HUES6 (cell line): ENCODE measurements around the gene XPNPEP1.

Experiments used
- H3K27ac ChIP-seq: 2 replicates; pipeline ENCODE4 v1.7.0; 2013; ENCODE audit warnings: low read depth, mild to moderate bottlenecking, low read length, inconsistent platforms
- H3K27me3 ChIP-seq: 2 replicates; pipeline ENCODE4 v1.6.1; 2013; ENCODE audit warnings: low read length; ENCODE audit not compliant: control insufficient read depth, insufficient read depth
- H3K36me3 ChIP-seq: 2 replicates; pipeline ENCODE4 v1.6.1; 2013; ENCODE audit warnings: low read length; ENCODE audit not compliant: control insufficient read depth, insufficient read depth
- H3K4me1 ChIP-seq: 2 replicates; pipeline ENCODE4 v1.6.1; 2013; ENCODE audit warnings: low read length; ENCODE audit not compliant: control insufficient read depth, insufficient read depth
- H3K4me3 ChIP-seq: 2 replicates; pipeline ENCODE4 v1.5.1; 2013; ENCODE audit warnings: low read depth, low read length
- H3K9ac ChIP-seq: one replicate; pipeline ENCODE4 v1.6.1; 2013; ENCODE audit warnings: mild to moderate bottlenecking, low read length
- H3K9me3 ChIP-seq: 2 replicates; pipeline ENCODE4 v1.6.1; 2013; ENCODE audit warnings: low read depth, low read length; ENCODE audit not compliant: control insufficient read depth, insufficient read depth

XPNPEP1 gene

DNA sequence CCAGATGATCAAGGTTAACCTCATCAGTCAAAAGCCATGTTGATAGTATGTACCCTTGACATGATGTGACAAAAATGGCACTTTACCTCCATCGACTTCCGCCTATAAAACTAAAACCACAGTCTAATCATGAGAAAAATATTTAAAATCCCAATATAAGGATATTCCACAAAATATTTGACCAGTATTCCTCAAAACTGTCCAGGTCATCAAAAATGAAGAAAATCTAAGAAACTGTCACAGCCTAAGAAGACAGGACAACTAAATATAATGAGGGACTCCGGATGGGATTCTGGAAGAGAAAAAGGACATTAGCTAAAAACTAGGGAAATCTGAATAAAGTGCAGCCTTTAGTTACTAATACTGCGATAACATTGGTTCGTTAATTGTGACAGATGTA is 67.6 kb downstream of the XPNPEP1 start:
- 0 out of 2 replicates have a peak, but pooled peaks cover 7% of the 10 kb centered on the region for H3K27me3 ChIP-seq
- no peak overlapping the region for H3K9ac ChIP-seq
- no peak overlapping the region for H3K27ac ChIP-seq
- no peaks in the 10 kb centered on the region for H3K36me3 ChIP-seq
- H3K4me1 ChIP-seq = no peaks in the 10 kb centered on the region
- H3K4me3 ChIP-seq = no peak overlapping the region
- no peaks in the 10 kb centered on the region for H3K9me3 ChIP-seq

DNA sequence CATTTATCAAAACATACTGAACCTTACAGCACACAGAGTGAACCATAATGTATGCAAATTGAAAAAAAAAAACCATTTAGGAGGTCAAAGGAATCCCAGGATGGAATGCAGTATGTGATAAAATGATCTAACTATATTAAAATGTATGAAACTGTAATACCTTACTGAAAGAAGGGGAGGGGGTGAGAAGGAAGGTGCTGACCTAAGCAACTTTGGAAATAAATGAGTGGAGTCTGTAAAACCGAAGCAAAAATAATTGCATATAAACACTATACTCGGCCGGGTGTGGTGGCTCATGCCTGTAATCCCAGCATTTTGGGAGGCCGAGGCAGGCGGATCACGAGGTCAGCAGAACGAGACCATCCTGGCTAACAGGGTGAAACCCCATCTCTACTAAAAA is 69.4 kb downstream of the XPNPEP1 start:
- Histone ChIP-seq H3K9me3 (no peaks in the 10 kb centered on the region), H3K9ac (no peak overlapping the region), H3K4me3 (no peak overlapping the region), H3K27ac (no peak overlapping the region), H3K27me3 (0 out of 2 replicates have a peak, but pooled peaks cover 7% of the 10 kb centered on the region), H3K4me1 (no peaks in the 10 kb centered on the region), H3K36me3 (no peaks in the 10 kb centered on the region)

DNA sequence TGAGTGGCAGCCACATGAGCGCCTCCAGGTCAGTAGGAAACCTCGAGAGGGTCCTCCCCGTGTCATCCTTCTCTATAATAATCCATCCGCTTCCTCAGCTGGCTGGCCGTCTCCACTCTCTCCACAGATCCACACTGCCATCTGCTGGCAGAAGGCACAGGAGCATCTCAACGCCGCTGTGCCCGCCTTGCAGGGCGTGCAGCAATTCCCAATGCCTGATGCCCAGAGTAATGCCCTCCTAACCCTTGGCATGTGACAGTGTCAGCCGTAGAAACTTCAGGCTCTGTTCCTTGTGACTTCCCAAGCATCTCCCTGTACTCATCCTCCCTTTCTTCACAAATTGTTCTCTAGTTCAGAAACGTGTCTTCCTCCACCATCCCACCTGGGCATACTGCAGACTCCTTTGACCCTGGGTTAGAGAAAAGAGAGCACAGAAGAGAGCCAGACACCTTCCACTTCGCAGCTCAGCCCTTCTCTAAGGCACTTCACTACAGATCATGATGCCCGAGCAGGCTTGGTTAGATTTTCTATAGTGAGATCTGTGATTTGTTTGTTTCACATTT is 70.8 kb downstream of the XPNPEP1 start:
- H3K36me3 ChIP-seq = no peaks in the 10 kb centered on the region
- no peaks in the 10 kb centered on the region for H3K9me3 ChIP-seq
- no peak overlapping the region for H3K27ac ChIP-seq
- 0 out of 2 replicates have a peak, but pooled peaks cover 7% of the 10 kb centered on the region for H3K27me3 ChIP-seq
- no peak overlapping the region for H3K4me3 ChIP-seq
- H3K9ac ChIP-seq = no peak overlapping the region
- H3K4me1 ChIP-seq = no peaks in the 10 kb centered on the region

DNA sequence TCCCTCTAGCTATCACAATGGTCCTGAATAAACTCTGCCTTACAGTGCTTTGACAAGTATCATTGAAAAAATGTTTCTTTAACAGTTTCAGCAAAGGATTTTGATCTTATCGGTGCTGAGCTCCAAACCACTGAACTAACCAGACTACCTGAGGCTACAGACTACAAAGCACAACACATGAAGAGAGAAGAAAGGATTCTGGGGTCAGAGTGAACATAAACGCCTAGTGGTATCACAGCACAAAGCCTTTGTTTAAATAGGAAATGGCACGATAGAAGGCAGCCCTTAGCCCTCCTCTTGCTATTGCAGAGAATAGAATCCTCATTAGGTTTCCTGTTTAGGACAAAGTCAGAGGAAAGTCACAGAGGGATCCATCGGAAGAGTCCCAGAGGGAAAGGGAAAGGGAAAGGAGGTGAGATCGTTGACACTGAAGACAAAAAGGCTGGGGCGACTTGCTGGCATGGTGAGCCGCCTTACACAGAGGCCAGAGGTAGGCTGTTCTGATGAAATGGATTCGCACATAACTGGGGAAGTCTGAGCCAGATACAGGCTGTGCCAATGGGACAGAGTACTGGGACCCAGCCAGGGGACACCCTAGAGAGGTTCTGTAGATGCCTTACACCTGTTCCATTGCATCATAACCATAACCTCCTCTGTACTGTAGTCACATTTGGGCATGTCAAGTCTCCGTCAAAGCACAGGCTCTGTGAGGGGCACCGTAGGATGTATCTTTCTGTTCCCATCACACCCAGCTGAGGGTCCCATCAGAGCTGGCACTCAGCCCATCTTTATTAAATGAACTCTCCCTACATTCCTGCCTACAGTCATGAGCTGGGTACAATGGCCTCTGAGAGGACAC is 71.5 kb downstream of the XPNPEP1 start:
- H3K27me3 ChIP-seq = 0 out of 2 replicates have a peak, but pooled peaks cover 7% of the 10 kb centered on the region
- no peaks in the 10 kb centered on the region for H3K9me3 ChIP-seq
- H3K4me1 ChIP-seq = no peaks in the 10 kb centered on the region
- H3K36me3 ChIP-seq = no peaks in the 10 kb centered on the region
- H3K4me3 ChIP-seq = no peak overlapping the region
- no peak overlapping the region for H3K9ac ChIP-seq
- H3K27ac ChIP-seq = no peak overlapping the region

DNA sequence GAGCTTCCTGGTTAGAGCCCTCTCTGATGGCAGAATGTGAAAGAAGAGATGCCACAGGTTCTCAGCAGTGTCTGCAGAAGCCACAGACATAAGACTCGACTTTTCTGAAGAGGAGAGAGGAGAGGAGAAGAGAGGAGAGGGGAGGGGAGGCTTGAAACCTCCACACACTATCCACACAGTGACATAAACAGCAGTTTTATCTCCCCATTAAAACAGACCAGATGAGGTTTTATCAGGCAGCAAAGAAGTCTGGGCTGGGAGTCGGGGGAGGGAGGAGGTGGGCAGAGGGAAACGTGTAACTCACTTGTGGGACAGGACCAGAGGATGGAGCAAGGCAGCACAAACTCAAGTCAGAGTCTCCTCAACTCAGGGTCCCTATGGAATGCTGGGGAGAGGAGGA is 76.5 kb downstream of the XPNPEP1 start:
- H3K4me3 ChIP-seq = no peak overlapping the region
- no peak overlapping the region for H3K9ac ChIP-seq
- H3K9me3 ChIP-seq = no peaks in the 10 kb centered on the region
- H3K4me1 ChIP-seq = no peaks in the 10 kb centered on the region
- no peaks in the 10 kb centered on the region for H3K27me3 ChIP-seq
- H3K27ac ChIP-seq = no peak overlapping the region
- H3K36me3 ChIP-seq = no peaks in the 10 kb centered on the region

DNA sequence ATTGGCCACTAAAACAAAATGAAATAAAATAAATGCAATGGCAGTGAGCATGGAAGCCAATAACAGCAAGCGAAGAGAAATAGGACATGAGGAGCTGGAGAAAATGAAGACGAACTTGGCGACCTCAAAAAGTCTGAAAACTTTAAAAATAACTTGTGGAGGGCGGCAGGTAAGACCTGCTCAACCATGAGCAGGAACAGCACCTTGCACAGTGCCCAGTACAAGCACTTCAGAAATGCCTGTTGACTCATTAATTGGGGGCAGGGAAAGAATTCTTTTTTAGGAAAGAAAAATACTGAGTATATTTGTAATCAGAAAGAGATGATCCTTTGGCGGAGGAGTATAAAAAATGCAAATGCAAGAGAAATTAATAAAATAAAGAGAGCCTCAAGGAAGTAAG is 78.0 kb downstream of the XPNPEP1 start:
- Histone ChIP-seq H3K27me3 (no peaks in the 10 kb centered on the region), H3K4me1 (no peaks in the 10 kb centered on the region), H3K36me3 (no peaks in the 10 kb centered on the region), H3K4me3 (no peak overlapping the region), H3K27ac (no peak overlapping the region), H3K9me3 (no peaks in the 10 kb centered on the region), H3K9ac (no peak overlapping the region)

DNA sequence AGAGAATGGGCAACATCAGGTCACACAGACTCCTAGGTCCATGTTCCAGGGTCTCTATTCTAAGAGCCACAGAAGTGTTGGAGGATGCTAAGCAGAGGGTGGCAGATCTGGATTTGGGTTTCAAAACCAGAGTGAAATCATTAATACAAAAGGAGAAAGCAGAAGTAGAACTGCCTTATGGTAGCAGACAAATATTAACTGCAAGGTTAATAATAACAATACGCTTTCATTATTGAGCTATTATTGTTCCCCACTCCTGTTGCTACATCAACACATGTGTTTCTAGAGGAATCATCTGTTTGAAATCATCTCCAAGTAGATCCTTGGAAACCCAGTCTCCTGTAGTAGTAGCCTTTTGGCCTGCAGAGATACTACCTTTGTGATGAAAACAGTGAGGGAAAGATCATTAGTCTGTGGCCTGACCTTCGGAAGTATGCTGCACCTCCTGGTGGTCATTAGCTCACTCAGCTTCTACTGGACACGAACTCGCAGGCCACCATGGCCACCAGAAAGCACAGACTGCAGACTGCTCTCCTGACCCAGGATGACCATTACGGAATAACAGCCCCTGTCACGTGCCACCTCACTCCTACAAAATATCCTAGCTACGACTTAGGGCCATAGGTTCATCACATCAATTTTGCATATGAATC is 84.6 kb downstream of the XPNPEP1 start:
- Histone ChIP-seq H3K4me3 (no peak overlapping the region), H3K9me3 (no peaks in the 10 kb centered on the region), H3K4me1 (no peaks in the 10 kb centered on the region), H3K27ac (no peak overlapping the region), H3K36me3 (no peaks in the 10 kb centered on the region), H3K27me3 (no peaks in the 10 kb centered on the region), H3K9ac (no peak overlapping the region)

DNA sequence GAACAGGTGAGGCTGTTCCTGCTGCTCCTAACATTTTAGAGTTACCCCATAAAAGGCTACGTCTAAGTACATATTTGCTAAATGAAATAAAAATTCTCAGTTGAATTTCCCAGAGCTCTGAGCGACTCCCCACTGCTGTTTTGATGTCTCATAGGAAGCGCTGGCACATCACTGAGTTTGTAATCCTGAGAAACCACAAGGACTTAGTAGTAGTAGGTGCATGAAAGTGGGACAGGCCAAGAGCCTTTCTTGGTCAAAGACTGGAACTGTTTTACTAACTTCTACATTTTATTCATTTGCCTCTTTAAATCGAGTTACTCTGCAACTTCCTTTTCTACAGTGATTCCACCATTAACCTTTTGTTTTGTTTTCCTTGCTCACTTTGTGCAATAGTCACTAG is 85.9 kb downstream of the XPNPEP1 start:
- H3K4me1 ChIP-seq = no peaks in the 10 kb centered on the region
- H3K36me3 ChIP-seq = no peaks in the 10 kb centered on the region
- no peak overlapping the region for H3K9ac ChIP-seq
- H3K9me3 ChIP-seq = no peaks in the 10 kb centered on the region
- H3K27ac ChIP-seq = no peak overlapping the region
- H3K27me3 ChIP-seq = no peaks in the 10 kb centered on the region
- no peak overlapping the region for H3K4me3 ChIP-seq

DNA sequence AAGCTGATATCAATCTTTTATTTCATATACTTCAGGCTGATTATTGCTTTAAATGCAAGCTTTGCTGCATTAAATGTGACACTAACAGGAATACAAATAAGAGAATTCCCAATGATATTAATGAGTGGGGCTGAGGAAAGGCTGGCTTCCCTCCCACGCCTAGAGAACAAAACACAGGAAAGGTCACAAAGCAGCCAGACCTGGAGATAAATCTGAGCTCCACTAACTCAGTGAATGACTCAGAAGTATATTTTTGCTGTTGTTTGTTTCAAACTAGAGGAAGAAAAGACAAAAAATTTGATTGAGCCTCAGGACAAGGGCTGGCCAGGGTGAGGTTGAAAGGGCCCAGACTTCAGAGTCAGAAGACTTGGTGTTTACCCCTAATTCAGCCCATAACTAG is 88.1 kb downstream of the XPNPEP1 start:
- Histone ChIP-seq H3K36me3 (no peaks in the 10 kb centered on the region), H3K9me3 (0 out of 2 replicates have a peak, but pooled peaks cover 3% of the 10 kb centered on the region), H3K27ac (no peak overlapping the region), H3K4me3 (no peak overlapping the region), H3K9ac (no peak overlapping the region), H3K4me1 (no peaks in the 10 kb centered on the region), H3K27me3 (no peaks in the 10 kb centered on the region)

DNA sequence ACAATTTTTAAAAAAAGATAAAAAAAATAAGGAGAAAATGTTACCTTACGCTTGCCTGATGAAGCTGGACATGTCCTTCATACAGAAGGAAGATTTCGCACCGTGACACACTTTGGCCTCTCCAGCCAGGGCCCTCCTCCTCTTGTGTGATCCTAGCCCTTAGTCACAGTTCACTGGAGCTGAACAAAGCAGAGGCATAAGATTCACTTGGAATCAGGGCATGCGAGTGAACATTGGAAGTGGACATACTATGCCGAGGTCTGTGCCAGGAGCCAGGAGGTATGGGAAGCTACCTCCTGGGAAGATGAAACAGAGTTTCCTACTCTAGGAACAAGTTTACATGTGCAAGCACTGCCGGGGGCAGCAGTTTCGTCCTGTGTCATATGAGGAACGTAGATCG is 91.5 kb downstream of the XPNPEP1 start:
- Histone ChIP-seq H3K4me3 (no peak overlapping the region), H3K36me3 (no peaks in the 10 kb centered on the region), H3K4me1 (no peaks in the 10 kb centered on the region), H3K9ac (no peak overlapping the region), H3K27ac (no peak overlapping the region), H3K27me3 (no peaks in the 10 kb centered on the region), H3K9me3 (0 out of 2 replicates have a peak, but pooled peaks cover 3% of the 10 kb centered on the region)

DNA sequence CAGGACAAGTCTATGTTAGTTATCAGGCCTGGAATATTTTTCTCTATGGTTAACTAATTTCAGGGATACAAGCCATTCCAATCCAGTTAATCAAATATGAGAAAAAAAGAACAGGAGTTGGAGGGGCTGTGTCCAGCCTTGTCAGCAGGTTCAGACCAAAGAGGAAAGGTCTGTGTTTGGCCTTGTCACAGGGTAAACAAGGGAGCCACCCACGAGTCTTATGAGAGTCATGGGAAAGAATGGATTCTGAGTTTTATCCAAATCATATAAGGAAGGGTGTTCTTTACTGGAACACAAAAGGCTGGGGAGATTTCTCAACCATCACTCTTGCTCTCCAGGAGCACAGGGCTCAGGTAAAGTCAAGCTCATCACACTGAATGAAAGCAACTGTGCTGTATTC is 99.1 kb downstream of the XPNPEP1 start:
- Histone ChIP-seq H3K27ac (no peak overlapping the region), H3K4me3 (no peak overlapping the region)

More for the DNA sequence above, 99.1 kb downstream of the XPNPEP1 start:
- no peaks in the 10 kb centered on the region for H3K36me3 ChIP-seq
- H3K9ac ChIP-seq = no peak overlapping the region
- no peaks in the 10 kb centered on the region for H3K27me3 ChIP-seq
- H3K4me1 ChIP-seq = no peaks in the 10 kb centered on the region
- 0 out of 2 replicates have a peak, but pooled peaks cover 4% of the 10 kb centered on the region for H3K9me3 ChIP-seq
